GM18858 (cell line): Measurements from ENCODE around the gene MTFR1L.

Experiments used
- ATAC-seq: cut with Tn5 transposase; IDR thresholded peaks from one replicate; pipeline ENCODE4 v1.9.1; 2021; ENCODE audit not compliant: unreplicated experiment

MTFR1L gene

DNA sequence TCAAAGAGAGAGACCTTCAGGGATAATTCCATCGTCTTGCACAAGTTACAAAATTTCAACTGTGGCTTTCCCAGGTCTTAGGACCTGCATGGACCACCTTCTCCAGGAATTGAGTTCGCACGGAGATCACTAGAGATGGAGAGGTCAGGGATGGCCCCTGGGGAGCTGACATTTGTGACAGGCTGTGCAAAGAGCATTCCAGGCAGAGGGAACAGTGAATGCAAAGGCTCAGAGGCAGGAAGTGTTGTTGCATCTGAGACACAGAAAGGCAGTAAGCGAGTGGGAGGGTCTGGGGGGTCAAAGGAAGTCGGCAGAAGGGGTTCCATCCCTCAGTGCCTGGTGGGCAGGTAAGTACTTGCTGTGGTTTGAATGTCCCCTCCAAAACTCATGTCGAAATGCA lies 29.3 kb upstream of the MTFR1L start:
- ATAC-seq: no peak

DNA sequence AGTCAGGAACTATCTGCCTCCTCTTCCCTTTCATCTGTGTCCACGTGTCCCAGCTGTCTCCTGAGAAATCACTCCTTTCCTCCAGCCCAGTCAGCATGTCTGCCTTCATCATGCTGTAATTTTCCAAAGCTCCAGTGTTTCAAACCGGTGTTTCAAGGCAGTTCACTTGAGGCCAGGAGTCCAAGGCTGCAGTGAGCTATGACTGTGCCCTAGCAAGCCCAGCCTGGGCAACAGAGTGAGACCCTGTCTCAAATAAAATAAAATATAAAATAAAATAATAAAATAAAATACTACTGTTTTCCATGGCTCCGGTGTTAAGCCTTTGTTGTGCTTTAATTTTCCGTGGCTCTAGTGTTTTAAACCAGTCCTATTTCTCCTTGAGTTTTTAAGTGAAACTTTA lies 27.6 kb upstream of the MTFR1L start:
- no peak for ATAC-seq

DNA sequence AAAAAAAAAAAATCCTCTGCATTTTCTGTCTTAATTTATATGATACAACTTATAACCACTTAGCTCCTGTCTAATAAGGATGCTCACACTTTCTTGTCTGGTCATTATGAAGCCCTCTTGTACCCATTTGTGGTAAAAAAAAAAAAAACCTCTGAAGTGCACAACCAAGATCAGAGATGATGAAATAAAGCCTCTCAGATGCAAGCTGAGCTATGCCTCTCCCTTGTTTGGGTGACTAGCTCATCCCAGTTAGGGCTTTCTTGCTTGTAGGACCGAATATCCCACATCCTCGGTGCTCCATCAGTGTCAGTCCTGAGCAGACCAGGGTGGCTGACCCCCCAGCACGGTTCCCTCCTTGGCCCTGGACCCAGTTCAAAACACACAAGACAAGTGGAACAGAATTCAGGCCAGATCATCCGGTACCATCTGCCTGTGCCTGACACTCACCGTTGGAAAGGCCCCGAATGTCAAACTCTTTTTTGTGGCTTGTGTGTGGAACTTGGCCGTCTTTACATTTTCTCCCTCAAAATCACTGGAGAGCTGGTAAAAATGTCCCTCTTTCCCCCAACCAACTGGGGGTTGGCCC lies 26.1 kb upstream of the MTFR1L start:
- no peak for ATAC-seq

DNA sequence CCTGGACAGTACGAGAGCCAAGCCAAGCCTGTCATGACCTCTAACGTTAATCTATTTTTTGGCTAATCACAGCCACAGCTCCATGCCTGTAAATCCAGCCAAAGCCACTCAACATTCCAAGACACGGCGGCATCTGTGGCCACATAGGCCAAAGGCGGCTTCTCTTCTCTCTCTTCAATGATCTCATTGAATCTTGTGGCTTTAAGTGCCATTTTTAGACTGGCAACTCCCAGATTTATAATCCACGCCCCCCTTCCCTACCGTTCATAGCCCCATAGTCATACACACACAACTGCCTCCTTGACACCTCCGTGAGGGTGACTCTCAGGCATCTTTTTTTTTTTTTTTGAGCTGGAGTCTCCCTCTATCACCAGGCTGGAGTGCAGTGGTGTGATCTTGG lies 25.4 kb upstream of the MTFR1L start:
- ATAC-seq: no peak

DNA sequence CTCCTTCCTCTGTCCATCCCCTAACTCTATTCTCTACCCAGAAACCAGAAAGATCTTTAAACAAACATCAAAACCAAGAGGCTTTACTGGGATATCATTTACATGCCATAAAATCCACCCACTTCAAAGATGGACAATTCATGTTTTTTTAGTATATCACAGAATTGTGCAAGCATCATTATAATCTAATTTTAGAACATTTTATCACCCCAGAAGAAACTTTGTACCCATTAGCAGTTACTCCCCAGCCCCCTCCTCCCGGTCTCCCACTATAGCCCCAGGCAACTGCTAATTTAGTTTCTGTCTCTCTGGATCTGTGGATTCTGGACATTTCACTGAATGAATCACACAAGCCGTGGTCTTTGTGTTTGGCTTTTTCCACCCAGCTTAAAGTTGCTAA lies 24.5 kb upstream of the MTFR1L start:
- ATAC-seq: no peak

DNA sequence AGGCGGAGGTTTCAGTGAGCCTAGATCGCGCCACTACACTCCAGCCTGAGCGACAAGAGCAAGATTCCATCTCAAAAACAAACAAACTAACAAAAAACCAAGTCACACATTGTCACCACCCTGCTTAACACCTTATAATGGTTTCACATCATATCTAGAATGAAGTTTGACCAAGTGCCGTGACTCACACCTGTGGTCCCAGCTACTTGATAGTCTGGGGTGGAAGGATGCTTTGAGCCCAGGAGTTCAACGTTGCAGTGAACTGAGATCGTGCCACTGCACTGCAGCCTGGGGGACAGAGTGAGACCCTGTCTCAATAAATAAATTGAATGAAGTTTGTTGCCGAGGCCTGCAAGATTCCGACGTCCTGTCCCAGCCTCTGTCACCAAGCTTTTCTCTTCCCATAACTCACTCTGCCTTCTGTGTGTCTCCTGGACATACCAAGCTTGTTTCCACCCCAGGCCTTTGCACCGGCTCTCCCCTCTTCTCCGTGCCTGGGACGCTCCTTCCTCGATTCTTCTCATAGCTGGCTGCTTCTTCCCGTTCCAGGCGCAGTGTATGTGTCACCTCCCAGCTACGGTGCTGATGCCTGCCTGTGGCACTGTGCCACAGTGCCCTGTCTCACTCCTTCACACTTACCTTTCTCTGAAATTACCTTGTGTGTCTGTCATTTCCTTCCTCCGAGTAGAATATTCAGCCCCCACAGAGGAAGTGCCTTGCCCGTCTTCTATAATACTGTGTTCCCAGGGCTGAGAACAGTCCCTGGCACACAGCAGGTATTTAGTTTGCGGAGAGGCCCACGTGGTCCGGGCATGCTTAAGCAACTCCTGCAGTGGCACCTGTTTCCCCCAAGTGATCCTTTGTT lies 23.6 kb upstream of the MTFR1L start:
- ATAC-seq: no peak

DNA sequence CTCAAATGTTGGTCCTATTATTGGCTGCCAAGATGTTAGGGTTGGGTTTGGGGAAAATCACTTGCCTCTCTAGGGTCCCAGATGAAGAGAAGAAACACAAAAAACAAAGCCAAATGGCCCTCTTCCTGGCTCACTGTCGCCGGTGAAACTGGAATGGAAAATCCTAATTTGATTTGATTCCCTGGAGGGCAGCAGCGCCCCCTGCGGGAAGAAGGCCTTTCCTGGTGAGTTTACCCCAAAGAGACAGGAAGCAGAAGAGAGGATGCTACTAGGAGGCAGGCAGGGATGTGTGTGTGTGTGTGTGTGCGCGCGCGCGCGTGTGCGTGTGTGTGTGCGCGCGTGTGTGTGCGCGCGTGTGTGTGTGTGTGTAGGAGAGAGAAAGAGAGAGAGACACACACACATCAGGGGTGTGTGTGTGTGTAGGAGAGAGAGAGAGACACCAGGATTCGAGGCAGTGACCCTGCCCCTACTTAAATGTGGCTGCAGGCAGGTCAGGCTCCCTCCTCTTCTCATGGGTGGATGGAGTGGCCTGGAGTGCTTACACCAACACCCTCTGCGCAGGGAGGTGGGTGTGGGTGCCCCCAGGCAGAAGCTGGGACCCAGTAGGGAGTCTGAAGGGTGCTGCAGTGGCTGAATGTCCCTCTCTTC lies 22.8 kb upstream of the MTFR1L start:
- ATAC-seq: no peak

DNA sequence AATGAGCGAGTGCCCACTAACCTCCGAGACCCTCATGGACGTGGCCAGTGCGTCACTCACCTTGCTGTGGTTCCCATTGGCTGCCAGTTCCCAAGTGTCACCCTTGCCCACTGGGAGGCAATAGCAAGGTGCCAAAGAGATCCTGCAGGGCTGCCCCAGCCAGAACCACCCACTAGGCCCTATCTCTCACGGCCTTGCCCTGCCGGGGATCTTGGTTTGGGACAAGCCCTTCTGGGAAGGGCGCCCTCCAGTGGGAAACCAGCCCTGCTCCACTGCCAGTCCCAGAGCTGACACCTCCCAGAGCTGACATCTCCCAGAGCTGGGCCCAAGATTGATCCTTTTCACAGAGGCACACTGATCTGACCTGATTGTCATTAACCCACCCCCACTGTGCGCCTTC lies 21.8 kb upstream of the MTFR1L start:
- no peak for ATAC-seq

DNA sequence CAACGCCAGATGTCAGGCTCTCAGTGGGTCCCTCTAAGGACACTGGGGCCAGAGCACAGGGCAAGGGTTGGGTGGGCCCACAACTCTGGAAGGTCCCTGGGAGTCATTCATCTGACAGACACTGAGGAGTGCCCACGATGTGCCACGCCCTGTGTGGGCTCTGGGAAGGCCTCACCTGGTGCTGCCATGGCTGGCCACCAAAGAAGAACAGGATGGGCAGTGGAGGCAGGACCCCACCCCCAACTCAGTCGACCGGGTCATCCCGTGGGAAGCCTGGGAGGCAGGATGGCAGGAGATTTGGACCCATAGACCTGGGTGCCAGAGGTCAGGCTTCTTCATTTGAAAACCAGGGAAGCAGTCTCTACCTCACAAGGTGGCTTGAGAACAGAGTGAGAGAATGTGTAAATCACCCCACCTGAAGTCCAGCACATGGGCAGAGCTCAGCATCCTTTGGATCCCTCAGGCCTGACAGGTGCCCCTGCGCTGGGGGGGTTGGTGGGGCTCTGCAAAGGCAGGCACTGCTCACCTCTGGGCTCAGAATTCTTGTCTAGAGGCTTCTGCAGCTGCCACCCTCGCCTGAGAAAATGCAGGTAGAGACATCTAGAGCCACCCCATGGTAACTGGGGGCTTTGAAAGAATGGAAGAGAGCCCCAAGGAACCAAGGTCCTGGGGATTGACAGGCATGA lies 20.9 kb upstream of the MTFR1L start:
- ATAC-seq: no peak

DNA sequence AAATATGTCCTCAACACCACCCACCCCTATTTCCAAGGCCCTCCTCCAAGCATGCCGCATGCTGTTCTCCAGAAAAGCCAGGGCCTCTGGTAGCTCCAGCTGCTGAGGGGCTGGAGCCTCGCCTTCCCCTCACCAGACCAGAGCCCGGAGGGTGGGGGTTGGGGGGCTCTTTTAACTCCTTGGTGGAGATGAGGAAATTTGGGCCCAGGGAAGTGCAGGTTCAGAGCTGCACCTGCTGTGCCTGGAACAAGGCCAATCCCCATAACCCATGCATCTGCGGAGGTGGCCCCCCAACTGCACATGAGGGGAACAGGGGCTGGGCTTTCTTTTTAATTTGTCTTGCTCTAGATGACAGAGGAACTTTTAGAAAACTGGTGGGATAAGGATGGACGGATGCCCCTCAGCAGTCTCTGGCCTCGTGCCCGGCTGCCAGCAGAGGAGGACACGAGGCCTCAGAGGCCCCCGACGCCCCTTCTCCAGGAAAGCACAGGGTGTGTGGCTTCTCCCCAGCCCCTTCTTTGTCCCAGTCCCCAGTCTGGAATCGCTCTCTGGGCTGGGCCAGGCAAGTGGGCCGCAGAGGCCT lies 20.3 kb upstream of the MTFR1L start:
- no peak for ATAC-seq

DNA sequence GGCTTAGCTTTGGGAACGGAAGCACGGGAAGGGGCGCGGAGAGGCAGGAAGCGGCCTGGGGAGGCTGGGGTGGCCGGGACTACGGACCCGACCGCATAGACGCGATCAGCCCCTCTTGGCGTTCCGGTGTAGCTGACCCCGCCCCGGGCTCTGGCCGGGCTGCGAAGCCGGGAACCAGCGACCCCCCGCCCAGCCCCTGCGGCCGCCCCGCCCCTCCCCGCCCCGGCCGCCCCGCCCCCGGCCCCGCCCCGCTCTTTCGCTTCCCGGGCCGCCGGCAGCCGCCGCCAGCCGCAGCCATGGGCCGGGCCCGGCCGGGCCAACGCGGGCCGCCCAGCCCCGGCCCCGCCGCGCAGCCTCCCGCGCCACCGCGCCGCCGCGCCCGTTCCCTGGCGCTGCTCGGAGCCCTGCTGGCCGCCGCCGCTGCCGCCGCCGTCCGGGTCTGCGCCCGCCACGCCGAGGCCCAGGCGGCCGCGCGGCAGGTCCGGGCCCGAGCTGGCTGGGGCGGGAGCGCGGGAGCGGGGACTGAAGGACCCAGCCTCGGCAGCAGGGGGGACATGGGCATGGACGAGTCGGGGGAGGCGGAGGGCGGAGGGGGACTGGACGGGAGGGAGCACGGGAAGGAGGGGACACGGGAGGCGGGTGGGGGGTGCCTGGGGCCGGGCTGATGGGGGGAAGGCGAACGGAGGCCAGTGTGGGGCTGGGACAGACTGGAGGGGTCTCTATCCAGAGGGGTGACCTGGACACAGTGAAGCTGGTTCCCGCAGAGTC lies 19.6 kb upstream of the MTFR1L start, which contains the start of gene SELENON:
SELENON (plus strand) TSS at position 259 of the 768 bp plus-strand sequence; CDS start at position 297, 38 bp downstream.
- ATAC-seq: no peak

DNA sequence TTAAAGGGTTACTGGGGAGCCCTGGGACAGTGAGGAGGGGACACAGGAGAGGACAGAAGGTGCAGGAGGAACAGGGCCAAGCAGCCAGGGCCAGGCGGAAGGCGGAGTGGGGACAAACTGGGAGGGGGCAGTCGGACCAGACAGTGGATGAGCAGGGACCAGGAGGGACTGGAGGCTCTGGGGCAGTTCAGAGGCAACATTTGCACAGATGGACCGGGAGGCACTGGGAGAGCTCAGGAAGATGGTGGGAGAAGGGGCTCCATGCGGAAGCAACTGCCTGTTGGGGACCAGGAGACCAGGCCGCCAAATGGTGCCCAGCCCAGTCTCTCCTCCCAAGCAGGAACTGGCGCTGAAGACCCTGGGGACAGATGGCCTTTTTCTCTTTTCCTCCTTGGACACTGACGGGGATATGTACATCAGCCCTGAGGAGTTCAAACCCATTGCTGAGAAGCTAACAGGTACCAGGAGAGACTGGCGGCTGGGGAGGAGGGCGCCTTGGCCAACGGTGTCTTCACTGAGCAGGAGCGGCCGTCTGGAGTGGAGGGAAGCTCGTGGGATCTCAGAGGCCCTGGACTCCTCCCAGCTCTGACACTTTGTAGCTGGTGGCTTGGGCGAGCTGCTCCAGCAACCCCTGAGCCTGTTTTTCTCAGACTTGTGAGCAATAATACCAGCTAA lies 18.9 kb upstream of the MTFR1L start:
- no peak for ATAC-seq

DNA sequence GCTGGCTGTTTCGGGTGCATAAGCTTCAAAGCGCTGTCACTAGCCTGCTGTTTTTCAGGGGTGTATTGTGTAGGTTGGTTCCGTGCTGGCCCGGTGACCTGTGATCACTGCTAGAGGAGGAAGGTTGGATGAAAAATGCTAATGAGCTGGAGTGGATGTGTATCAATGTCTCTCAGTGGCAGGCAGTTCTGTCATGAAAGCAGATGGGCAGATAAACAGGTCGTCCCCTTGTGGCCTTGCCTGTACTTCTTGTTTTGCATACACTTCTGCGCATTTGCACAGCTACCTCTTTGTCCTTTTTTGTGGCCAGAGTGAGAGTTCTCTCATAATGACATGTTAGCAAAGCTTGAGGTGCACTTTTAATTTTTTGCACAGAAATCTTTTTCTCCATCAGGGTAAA lies 16.8 kb upstream of the MTFR1L start:
- ATAC-seq: no peak

DNA sequence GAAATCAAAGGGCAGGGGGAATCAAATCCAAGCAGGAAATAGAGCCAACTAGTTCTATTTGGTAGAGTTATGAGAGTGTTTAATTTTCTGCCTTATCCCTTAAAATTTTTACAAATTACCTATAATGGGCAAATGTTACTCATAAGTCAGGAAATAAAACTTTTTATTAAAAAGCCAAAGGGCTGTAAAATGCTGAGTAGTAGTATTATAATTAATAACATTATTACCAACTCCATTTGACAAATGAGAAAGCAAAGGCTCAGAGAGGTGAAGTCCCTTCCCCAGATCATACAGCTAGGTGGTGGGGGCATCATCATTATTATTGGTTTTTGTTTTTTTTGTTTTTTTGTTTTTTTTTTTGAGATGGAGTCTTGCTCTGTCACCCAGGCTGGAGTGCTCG lies 16.4 kb upstream of the MTFR1L start:
- ATAC-seq: no peak

DNA sequence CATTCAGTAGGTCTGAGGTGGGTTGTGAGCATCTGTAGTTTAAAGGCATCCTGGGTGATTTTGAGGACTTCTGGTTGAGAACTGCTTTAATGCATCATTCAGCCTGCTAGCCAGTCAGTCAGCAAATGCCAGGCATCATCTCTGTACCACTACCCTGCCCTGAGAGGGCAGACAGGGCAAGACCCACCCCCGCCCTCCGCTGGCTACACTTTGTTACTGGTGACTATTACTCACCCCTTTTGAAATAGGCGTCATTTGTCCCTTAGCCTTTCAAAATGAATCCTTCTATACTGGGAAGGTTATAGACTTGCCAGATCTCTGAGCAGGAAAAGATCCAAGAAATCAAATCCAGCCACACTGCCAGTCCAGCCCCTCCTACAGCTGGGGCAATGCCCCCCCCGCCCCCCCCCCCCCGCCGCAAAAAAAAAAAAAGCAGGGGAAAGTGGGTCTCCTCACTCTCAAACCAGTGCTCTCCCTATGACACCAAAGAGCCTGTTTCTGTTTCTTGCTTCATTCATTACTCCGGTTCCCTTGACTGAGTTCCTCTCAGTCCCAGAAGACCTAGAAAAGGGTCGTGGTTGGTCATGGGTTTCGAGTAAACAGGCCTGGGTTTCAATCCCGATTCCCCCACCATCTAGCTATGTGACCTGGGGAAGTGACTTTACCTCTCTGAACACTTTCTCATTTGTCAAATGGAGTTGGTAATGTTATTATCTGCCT lies 15.3 kb upstream of the MTFR1L start:
- ATAC-seq: no peak

DNA sequence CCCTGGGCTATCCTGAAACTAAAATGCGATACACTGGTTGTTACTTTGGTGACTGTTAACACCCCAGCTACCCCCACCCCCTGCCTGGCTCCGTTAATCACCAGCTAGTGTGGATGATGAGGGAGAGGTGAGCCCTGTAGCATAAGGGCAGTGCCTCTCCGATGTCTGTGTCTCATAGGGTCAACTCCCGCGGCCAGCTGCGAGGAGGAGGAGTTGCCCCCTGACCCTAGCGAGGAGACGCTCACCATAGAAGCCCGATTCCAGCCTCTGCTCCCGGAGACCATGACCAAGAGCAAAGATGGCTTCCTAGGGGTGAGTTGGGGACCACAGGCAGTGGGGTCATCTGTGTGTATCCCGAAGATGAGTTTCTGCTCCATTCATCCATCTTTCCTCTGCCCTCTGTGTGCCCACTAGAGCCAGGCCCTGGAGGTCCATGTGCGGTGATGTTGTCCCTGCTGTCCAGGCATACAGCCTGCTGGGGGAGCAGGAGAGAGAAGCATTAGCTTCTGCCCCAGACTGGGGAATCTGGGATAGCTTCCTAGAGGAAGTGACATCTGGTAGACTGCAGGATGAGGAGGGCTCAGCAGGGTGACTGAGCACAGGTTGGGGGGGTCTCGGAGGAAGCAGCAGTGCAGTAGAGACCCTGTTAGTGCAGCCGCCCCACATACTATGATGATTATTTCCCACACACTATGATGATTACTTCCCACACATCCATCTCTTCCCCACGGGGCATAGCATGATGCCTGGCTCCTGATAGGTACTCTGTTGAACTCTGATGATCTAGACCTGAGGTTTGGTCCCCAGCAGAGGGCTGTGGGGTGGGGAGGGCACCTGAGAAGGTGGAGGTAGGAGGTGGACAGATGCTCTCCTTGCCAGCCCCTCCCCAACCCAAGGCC lies 14.5 kb upstream of the MTFR1L start:
- ATAC-seq: no peak

DNA sequence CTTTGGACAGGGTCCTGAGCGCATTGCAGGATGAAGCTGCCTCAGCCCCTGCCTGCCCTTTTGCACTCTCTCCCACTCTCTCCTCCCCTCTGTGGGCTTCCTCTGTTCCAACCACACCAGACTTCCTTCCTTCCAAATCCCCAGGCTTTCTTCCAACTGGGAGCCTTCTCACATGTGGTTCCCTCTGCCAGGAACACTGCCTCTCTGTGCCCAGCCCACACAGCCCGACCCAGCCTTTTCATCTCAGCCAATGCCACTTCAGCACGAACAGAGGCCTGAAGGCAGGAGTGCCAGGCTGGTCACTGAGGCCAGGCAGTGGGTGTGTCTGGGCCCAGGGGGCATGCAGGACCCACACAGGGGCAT lies 13.9 kb upstream of the MTFR1L start:
- no peak for ATAC-seq

DNA sequence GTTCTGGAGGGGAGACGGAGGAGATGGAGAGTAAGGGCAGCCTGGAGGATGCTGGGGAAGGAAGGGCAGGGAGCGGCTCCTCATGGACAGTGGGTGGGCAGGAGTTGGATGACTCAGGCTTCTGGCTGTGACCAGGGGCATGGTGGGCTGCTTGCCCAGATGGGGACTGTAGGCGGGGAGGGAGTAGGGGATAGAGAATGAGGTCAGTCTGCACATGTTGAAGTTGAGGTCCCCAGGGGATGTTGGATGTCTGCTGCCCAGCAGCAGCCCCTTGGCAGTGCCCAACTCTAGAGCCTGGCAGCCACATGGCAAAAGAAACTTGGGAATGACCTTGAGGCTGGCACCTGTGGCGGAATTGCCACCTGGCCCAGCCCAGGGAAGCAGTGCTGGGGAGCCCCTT lies 13.3 kb upstream of the MTFR1L start:
- no peak for ATAC-seq
